ENCODE results near the gene CDK18.

Gene CDK18

GRCh38 chr1:205537386-205538018 lies 33.0 kb downstream of the CDK18 start:
- peak in 1 of 2 experiments; percentile 3 for DNase-seq (ENCODE audit: low read depth in 2 of 2)

GRCh38 chr1:205538235-205538840 lies 33.9 kb downstream of the CDK18 start:
- DNase-seq (ENCODE audit: low read depth in 2 of 2), result peak in 1 of 2 experiments; percentile 9

GRCh38 chr1:205541161-205541886 lies 36.9 kb downstream of the CDK18 start:
- no peak for DNase-seq (ENCODE audit: low read depth in 2 of 2)

- DNase-seq (ENCODE audit: low read depth in 2 of 2), result no peak
Measured at GRCh38 chr1:205542367-205542766, 37.9 kb downstream of the CDK18 start.

GRCh38 chr1:205543351-205544301 lies 39.2 kb downstream of the CDK18 start:
- peak; percentile 42 to 56 for DNase-seq (ENCODE audit: low read depth in 2 of 2)

GRCh38 chr1:205545001-205545919 lies 40.8 kb downstream of the CDK18 start:
- no peak for DNase-seq (ENCODE audit: low read depth in 2 of 2)

GRCh38 chr1:205545991-205546390 lies 41.5 kb downstream of the CDK18 start:
- DNase-seq (ENCODE audit: low read depth in 2 of 2), result no peak

GRCh38 chr1:205546541-205546940 lies 42.1 kb downstream of the CDK18 start:
- DNase-seq (ENCODE audit: low read depth in 2 of 2), result no peak

- DNase-seq (ENCODE audit: low read depth in 2 of 2), result no peak
Measured at GRCh38 chr1:205547936-205548827, 43.7 kb downstream of the CDK18 start.

GRCh38 chr1:205554026-205554811 lies 49.8 kb downstream of the CDK18 start:
- no peak for DNase-seq (ENCODE audit: low read depth in 2 of 2)

GRCh38 chr1:205561501-205562203 lies 57.2 kb downstream of the CDK18 start:
- DNase-seq (ENCODE audit: low read depth in 2 of 2), result no peak

GRCh38 chr1:205563927-205564441 lies 59.5 kb downstream of the CDK18 start:
- DNase-seq (ENCODE audit: low read depth in 2 of 2), result no peak

GRCh38 chr1:205565799-205566198 lies 61.3 kb downstream of the CDK18 start:
- no peak for DNase-seq (ENCODE audit: low read depth in 2 of 2)

GRCh38 chr1:205567716-205568115 lies 63.2 kb downstream of the CDK18 start:
- no peak for DNase-seq (ENCODE audit: low read depth in 2 of 2)

GRCh38 chr1:205568135-205568468 lies 63.6 kb downstream of the CDK18 start:
- DNase-seq (ENCODE audit: low read depth in 2 of 2), result no peak

- no peak for DNase-seq (ENCODE audit: low read depth in 2 of 2)
Measured at GRCh38 chr1:205568469-205569361, 64.2 kb downstream of the CDK18 start.

Measured in fibroblast of skin of left quadriceps (primary cell).